DOHH2 (cell line): Measurements from ENCODE around the gene ZNF256.

ENCODE experiments used
- H3F3A ChIP-seq: fragments of 200-600 bp; sonication (generic), shearing (Covaris generic); 2 replicates; pipeline ENCODE4 v1.6.0; 2016; ENCODE audit warnings: antibody characterized with exemption, mild to moderate bottlenecking; ENCODE audit not compliant: control insufficient read depth, insufficient read depth
- H3K27ac ChIP-seq: fragments of 200-600 bp; sonication (generic); 2 replicates; pipeline ENCODE4 v1.5.1; 2014; ENCODE audit warnings: low read depth, mild to moderate bottlenecking, low read length, moderate library complexity
- H3K27me3 ChIP-seq: fragments of 200-600 bp; sonication (generic); 2 replicates; pipeline ENCODE4 v1.6.1; 2014; ENCODE audit warnings: mild to moderate bottlenecking, low read length, mixed read lengths; ENCODE audit not compliant: control insufficient read depth
- H3K36me3 ChIP-seq: fragments of 200-600 bp; sonication (generic); 2 replicates; pipeline ENCODE4 v1.6.1; 2014; ENCODE audit warnings: mild to moderate bottlenecking, low read length, moderate library complexity, mixed read lengths; ENCODE audit not compliant: control insufficient read depth
- H3K4me1 ChIP-seq: fragments of 200-600 bp; sonication (generic); 2 replicates; pipeline ENCODE4 v1.6.1; 2014; ENCODE audit warnings: mild to moderate bottlenecking, low read length, mixed read lengths; ENCODE audit not compliant: control insufficient read depth
- H3K4me2 ChIP-seq: fragments of 200-600 bp; sonication (generic); 2 replicates; pipeline ENCODE4 v1.6.0; 2014; ENCODE audit warnings: mild to moderate bottlenecking, low read length, moderate library complexity
- H3K4me3 ChIP-seq: fragments of 200-600 bp; sonication (generic); 2 replicates; pipeline ENCODE4 v1.5.1; 2014; ENCODE audit warnings: mild to moderate bottlenecking, low read length, mixed read lengths
- H3K79me2 ChIP-seq: fragments of 200-600 bp; sonication (generic); 2 replicates; pipeline ENCODE4 v1.6.1; 2014; ENCODE audit warnings: mild to moderate bottlenecking, low read length, mixed read lengths; ENCODE audit not compliant: control insufficient read depth
- H3K9me2 ChIP-seq: fragments of 200-600 bp; sonication (generic); replicated peaks from 2 replicates; pipeline ENCODE4 v1.6.1; 2014; ENCODE audit warnings: mild to moderate bottlenecking, low read length, mixed read lengths; ENCODE audit not compliant: control insufficient read depth
- H3K9me3 ChIP-seq: fragments of 200-600 bp; sonication (generic); 2 replicates; pipeline ENCODE4 v1.6.1; 2014; ENCODE audit warnings: antibody characterized with exemption, low read length, mixed read lengths; ENCODE audit not compliant: control insufficient read depth, insufficient read depth
- H4K20me1 ChIP-seq: fragments of 200-600 bp; sonication (generic); 2 replicates; pipeline ENCODE4 v1.6.0; 2014; ENCODE audit warnings: low read depth, mild to moderate bottlenecking, antibody characterized with exemption, low read length, moderate library complexity; ENCODE audit not compliant: control insufficient read depth, insufficient read depth
- CTCF ChIP-seq: fragments of 200-600 bp; sonication (generic); IDR thresholded peaks from one replicate; pipeline ENCODE4 v1.5.1; 2014; ENCODE audit warnings: antibody characterized with exemption, mild to moderate bottlenecking, low read depth, low read length; ENCODE audit not compliant: poor library complexity, severe bottlenecking
- EZH2phosphoT487 ChIP-seq: fragments of 200-600 bp; sonication (generic); IDR thresholded peaks from 2 replicates; pipeline ENCODE4 v1.6.1; 2017; ENCODE audit warnings: borderline replicate concordance, mild to moderate bottlenecking, antibody characterized with exemption, low read length, moderate library complexity, mixed read lengths

Gene ZNF256

GRCh38 chr19:57947088-57947418 lies 453 bp downstream of the ZNF256 start:
- Histone ChIP-seq H3K79me2 (no peaks in the 10 kb centered on the region; the same call in 1 of the 2 replicates), H3K4me1 (peaks cover 6% of the 10 kb centered on the region; the same call in 1 of the 2 replicates), H4K20me1 (no peaks in the 10 kb centered on the region), H3K27me3 (no peaks in the 10 kb centered on the region), H3K36me3 (peaks cover 3% of the 10 kb centered on the region), H3K4me2 (peak overlapping the region; percentile 64), H3F3A (no peaks in the 10 kb centered on the region), H3K9me3 (peaks cover 57% of the 10 kb centered on the region; the same call in 1 of the 2 replicates), H3K27ac (no peak overlapping the region), H3K4me3 (peak overlapping the region; percentile 78), H3K9me2 (no peaks in the 10 kb centered on the region)
- TF ChIP-seq EZH2phosphoT487: no peak
- TF ChIP-seq CTCF: no peak

- Histone ChIP-seq H3K79me2 (no peaks in the 10 kb centered on the region; the same call in 1 of the 2 replicates), H3K4me1 (peaks cover 6% of the 10 kb centered on the region; the same call in 1 of the 2 replicates), H4K20me1 (no peaks in the 10 kb centered on the region), H3K27ac (no peak overlapping the region), H3K27me3 (no peaks in the 10 kb centered on the region), H3K4me3 (peak overlapping the region; percentile 78), H3F3A (no peaks in the 10 kb centered on the region), H3K9me3 (peaks cover 64% of the 10 kb centered on the region; the same call in 1 of the 2 replicates), H3K4me2 (peak overlapping the region; percentile 64), H3K9me2 (no peaks in the 10 kb centered on the region), H3K36me3 (peaks cover 10% of the 10 kb centered on the region)
- TF ChIP-seq EZH2phosphoT487 (no peak), CTCF (no peak)
These were observed 1.2 kb downstream of the ZNF256 start for GRCh38 chr19:57946316-57946715.

GRCh38 chr19:57941593-57941992 lies 5.9 kb downstream of the ZNF256 start:
- no peak overlapping the region for H3K4me3 ChIP-seq
- H3K4me2 ChIP-seq: no peak overlapping the region
- TF ChIP-seq EZH2phosphoT487 (no peak), CTCF (no peak)
- H3F3A ChIP-seq: no peaks in the 10 kb centered on the region
- no peaks in the 10 kb centered on the region for H4K20me1 ChIP-seq
- H3K36me3 ChIP-seq: peaks cover 10% of the 10 kb centered on the region
- no peaks in the 10 kb centered on the region for H3K27me3 ChIP-seq
- peaks cover 43% of the 10 kb centered on the region; the same call in 1 of the 2 replicates for H3K9me3 ChIP-seq
- no peaks in the 10 kb centered on the region for H3K9me2 ChIP-seq
- H3K4me1 ChIP-seq: peaks cover 1% of the 10 kb centered on the region; the same call in 1 of the 2 replicates
- H3K79me2 ChIP-seq: no peaks in the 10 kb centered on the region; the same call in 1 of the 2 replicates
- H3K27ac ChIP-seq: no peak overlapping the region

DNA sequence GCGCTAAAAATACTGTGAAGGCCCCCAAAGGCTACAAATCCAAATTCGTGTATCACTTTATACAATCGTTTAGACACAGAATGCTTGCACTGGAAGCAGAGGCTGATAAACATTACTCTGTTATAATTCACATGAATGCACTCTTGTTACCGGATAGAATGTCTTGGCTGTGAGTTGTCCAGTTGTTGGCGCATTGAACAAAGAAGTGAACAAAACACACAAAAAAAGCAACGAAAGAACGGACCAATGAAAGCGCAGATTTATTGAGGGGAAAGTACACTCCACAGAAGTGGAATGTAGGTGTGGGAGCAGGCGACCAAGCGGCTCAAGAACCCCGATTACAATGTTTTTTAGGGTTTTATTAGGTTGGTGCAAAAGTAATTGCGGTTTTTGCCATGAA lies 11.8 kb downstream of the ZNF256 start:
- Histone ChIP-seq H3K27ac (no peak overlapping the region), H3K4me1 (no peaks in the 10 kb centered on the region), H3K36me3 (no peaks in the 10 kb centered on the region), H3K4me3 (no peak overlapping the region), H3K27me3 (no peaks in the 10 kb centered on the region), H3K4me2 (no peak overlapping the region), H4K20me1 (no peaks in the 10 kb centered on the region), H3K9me2 (no peaks in the 10 kb centered on the region), H3F3A (no peaks in the 10 kb centered on the region), H3K9me3 (peaks cover 37% of the 10 kb centered on the region), H3K79me2 (no peaks in the 10 kb centered on the region)
- TF ChIP-seq EZH2phosphoT487 (no peak), CTCF (no peak)
